PC-9 (cell line): Measurements from ENCODE around the gene COL4A2. TPM values are rescaled to one million over a fixed set of nuclear protein-coding genes. Genes with fewer than 3 reads are reported as not detected.

Experiments used
- BruUV-seq: library from RNA; stranded (reverse); fragments of 400-500 nt; replicated peaks from 2 replicates; lab custom pipeline; 2021; lab: Mats Ljungman, UMichigan
- CTCF ChIA-PET: fragments of 300-600 bp; sonication (Branson Sonifier 250); formaldehyde crosslinking; loops from one replicate; lab custom pipeline; 2022; ENCODE audit warnings: antibody characterized with exemption; lab: Charles Lee
- POLR2A ChIA-PET: fragments of 300-600 bp; sonication (Branson Sonifier 250); formaldehyde crosslinking; loops from one replicate; lab custom pipeline; 2022; ENCODE audit warnings: antibody characterized with exemption; ENCODE audit not compliant: unreplicated experiment; lab: Charles Lee
- DNase-seq, 2 experiments: peaks; one replicate each; pipeline versions ENCODE4 v3.0.0 to v3.0.0-alpha.2; 2015 to 2022; ENCODE audit warnings: mixed read lengths in 1 of 2
- H2AFZ ChIP-seq: fragments of 200-600 bp; sonication (generic); 2 replicates; pipeline ENCODE4 v1.8.1; 2017; ENCODE audit warnings: antibody characterized with exemption
- H3F3A ChIP-seq: fragments of 200-600 bp; sonication (generic); 2 replicates; pipeline ENCODE4 v1.8.1; 2017; ENCODE audit warnings: antibody characterized with exemption, mild to moderate bottlenecking, low read depth; ENCODE audit not compliant: insufficient read depth
- H3K27ac ChIP-seq: fragments of 200-600 bp; sonication (generic); 2 replicates; pipeline ENCODE4 v1.6.1; 2016; ENCODE audit warnings: mixed run types
- H3K27me3 ChIP-seq: fragments of 200-600 bp; sonication (generic); 2 replicates; pipeline ENCODE4 v1.6.1; 2016; ENCODE audit warnings: low read depth, mixed run types; ENCODE audit not compliant: insufficient read depth
- H3K36me3 ChIP-seq: fragments of 200-600 bp; sonication (generic); 2 replicates; pipeline ENCODE4 v1.6.1; 2016; ENCODE audit warnings: low read depth, mixed run types
- H3K4me1 ChIP-seq: fragments of 200-600 bp; sonication (generic); replicated peaks from 2 replicates; pipeline ENCODE4 v1.6.1; 2016; ENCODE audit warnings: mixed run types; ENCODE audit not compliant: insufficient read depth
- H3K4me2 ChIP-seq: fragments of 200-600 bp; sonication (generic); 2 replicates; pipeline ENCODE4 v1.6.1; 2017; ENCODE audit warnings: mixed run types
- H3K4me3 ChIP-seq: fragments of 200-600 bp; sonication (generic); 2 replicates; pipeline ENCODE4 v1.6.1; 2016; ENCODE audit warnings: mixed run types
- H3K79me2 ChIP-seq: fragments of 200-600 bp; sonication (generic); 2 replicates; pipeline ENCODE4 v1.6.1; 2017; ENCODE audit warnings: low read depth, mixed run types
- H3K9me2 ChIP-seq: fragments of 200-600 bp; sonication (generic); 2 replicates; pipeline ENCODE4 v1.8.1; 2017; ENCODE audit warnings: mild to moderate bottlenecking; ENCODE audit not compliant: insufficient read depth
- H3K9me3 ChIP-seq: fragments of 200-600 bp; sonication (generic); 2 replicates; pipeline ENCODE4 v1.8.1; 2016; ENCODE audit warnings: low read depth; ENCODE audit not compliant: insufficient read depth
- H4K20me1 ChIP-seq: fragments of 200-600 bp; sonication (generic); 2 replicates; pipeline ENCODE4 v1.8.1; 2017; ENCODE audit not compliant: insufficient read depth
- EZH2 ChIP-seq: fragments of 200-600 bp; sonication (generic); IDR thresholded peaks from 2 replicates; pipeline ENCODE4 v1.8.0; 2017; ENCODE audit warnings: antibody characterized with exemption, low read depth
- intact Hi-C: fragments of 100-400 bp; cut with micrococcal nuclease; formaldehyde crosslinking; loops from one replicate; pipeline ENCODE4 v1.10.0; 2022; ENCODE audit not compliant: unreplicated experiment
- total RNA-seq: library from RNA; stranded (reverse); gene quantifications from 2 replicates; pipeline ENCODE4 v1.2.3, GENCODE V29; 2021
- TF ChIP-seq, protein P1 (sequence below): fragments of 200-600 bp; sonication (generic); conservative IDR thresholded peaks from 2 replicates; pipeline ENCODE4 v1.6.1; 2017; ENCODE audit warnings: mixed run types, antibody characterized with exemption, mild to moderate bottlenecking, moderate library complexity

Gene COL4A2
- total RNA-seq, 1 experiment from 2014 or later = 1.2 TPM

GRCh38 chr13:110354123-110354627 is 47.1 kb downstream of the COL4A2 start:
- Histone ChIP-seq H4K20me1 (no peaks in the 10 kb centered on the region), H3K79me2 (no peaks in the 10 kb centered on the region), H3K27ac (no peak overlapping the region), H3K4me2 (no peak overlapping the region), H2AFZ (no peak overlapping the region), H3K4me3 (no peak overlapping the region), H3K27me3 (no peaks in the 10 kb centered on the region), H3K9me3 (no peaks in the 10 kb centered on the region), H3K9me2 (no peaks in the 10 kb centered on the region), H3F3A (peaks cover 7% of the 10 kb centered on the region), H3K36me3 (no peaks in the 10 kb centered on the region), H3K4me1 (peaks cover 4% of the 10 kb centered on the region)
- CTCF ChIA-PET = no interaction called here
- DNase-seq = peak in 1 of 2 experiments; percentile 48
- TF ChIP-seq, protein P1, sequence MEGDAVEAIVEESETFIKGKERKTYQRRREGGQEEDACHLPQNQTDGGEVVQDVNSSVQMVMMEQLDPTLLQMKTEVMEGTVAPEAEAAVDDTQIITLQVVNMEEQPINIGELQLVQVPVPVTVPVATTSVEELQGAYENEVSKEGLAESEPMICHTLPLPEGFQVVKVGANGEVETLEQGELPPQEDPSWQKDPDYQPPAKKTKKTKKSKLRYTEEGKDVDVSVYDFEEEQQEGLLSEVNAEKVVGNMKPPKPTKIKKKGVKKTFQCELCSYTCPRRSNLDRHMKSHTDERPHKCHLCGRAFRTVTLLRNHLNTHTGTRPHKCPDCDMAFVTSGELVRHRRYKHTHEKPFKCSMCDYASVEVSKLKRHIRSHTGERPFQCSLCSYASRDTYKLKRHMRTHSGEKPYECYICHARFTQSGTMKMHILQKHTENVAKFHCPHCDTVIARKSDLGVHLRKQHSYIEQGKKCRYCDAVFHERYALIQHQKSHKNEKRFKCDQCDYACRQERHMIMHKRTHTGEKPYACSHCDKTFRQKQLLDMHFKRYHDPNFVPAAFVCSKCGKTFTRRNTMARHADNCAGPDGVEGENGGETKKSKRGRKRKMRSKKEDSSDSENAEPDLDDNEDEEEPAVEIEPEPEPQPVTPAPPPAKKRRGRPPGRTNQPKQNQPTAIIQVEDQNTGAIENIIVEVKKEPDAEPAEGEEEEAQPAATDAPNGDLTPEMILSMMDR = no peak
- POLR2A ChIA-PET = no interaction called here
- intact Hi-C loops = no loop called here
- BruUV-seq = no TSS peak

- no peaks in the 10 kb centered on the region for H3K79me2 ChIP-seq
- intact Hi-C loops = no loop called here
- no peak overlapping the region for H3K4me3 ChIP-seq
- H3K9me3 ChIP-seq = no peaks in the 10 kb centered on the region
- BruUV-seq = no TSS peak
- no peaks in the 10 kb centered on the region for H3K36me3 ChIP-seq
- no peak overlapping the region for H2AFZ ChIP-seq
- TF ChIP-seq, protein P1 = no peak
- no peak for TF ChIP-seq EZH2
- no peaks in the 10 kb centered on the region for H4K20me1 ChIP-seq
- DNase-seq = no peak
- H3K27ac ChIP-seq = no peak overlapping the region
- no peaks in the 10 kb centered on the region for H3F3A ChIP-seq
- CTCF ChIA-PET = interaction anchor here (0.6 kb wide), 1 partner anchor 16 kb away, joined by 3 read pairs; no protein-coding TSS in a partner anchor
- H3K27me3 ChIP-seq = no peaks in the 10 kb centered on the region
- no peak overlapping the region for H3K4me2 ChIP-seq
- no peaks in the 10 kb centered on the region for H3K4me1 ChIP-seq
- H3K9me2 ChIP-seq = no peaks in the 10 kb centered on the region
- POLR2A ChIA-PET = no interaction called here
These were observed 47.8 kb downstream of the COL4A2 start for GRCh38 chr13:110354715-110355473.

DNA sequence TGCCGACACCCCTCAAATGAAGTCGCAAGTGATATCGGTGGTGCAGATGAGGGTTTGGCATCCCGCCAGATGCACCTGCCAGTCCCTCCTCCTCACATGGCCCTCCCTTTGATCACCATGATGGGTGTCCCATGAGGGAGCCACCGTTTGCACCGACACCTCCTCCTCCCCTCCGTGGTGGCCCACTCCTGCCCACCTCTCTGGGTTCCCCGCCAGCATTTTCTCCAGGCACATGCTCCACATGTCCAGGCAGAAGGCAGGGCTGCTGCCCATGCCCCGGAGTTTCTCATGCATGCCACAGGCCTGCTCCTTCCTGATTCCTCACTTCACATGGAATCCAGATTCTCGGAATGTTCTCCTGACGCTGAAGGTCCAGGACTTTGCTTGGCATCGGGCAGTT is 49.3 kb downstream of the COL4A2 start:
- POLR2A ChIA-PET = no interaction called here
- Histone ChIP-seq H3K27ac (no peak overlapping the region), H2AFZ (no peak overlapping the region), H3K4me1 (no peaks in the 10 kb centered on the region), H3K9me2 (no peaks in the 10 kb centered on the region), H3K4me2 (no peak overlapping the region), H3K79me2 (no peaks in the 10 kb centered on the region), H3K4me3 (no peak overlapping the region), H3K9me3 (no peaks in the 10 kb centered on the region), H4K20me1 (no peaks in the 10 kb centered on the region), H3K36me3 (no peaks in the 10 kb centered on the region), H3F3A (no peaks in the 10 kb centered on the region), H3K27me3 (no peaks in the 10 kb centered on the region)
- no TSS peak for BruUV-seq
- CTCF ChIA-PET = no interaction called here
- no peak for DNase-seq
- TF ChIP-seq, protein P1 = no peak
- no peak for TF ChIP-seq EZH2
- intact Hi-C loops = no loop called here
